Endothelial cell of umbilical vein (primary cell): ENCODE measurements around the gene RAPGEF4. TPM values are rescaled to one million over a fixed set of nuclear protein-coding genes. Genes with fewer than 3 reads are reported as not detected.
A peak's percentile ranks its signal among the peaks of the same experiment; 100 is the strongest.

Source experiments
- BruUV-seq: library from RNA; stranded (reverse); fragments of 400-500 nt; replicated peaks from 2 replicates; lab custom pipeline; 2021; lab: Mats Ljungman, UMichigan
- CTCF ChIA-PET: fragments of 300-600, 350-600 bp; sonication (Branson Sonifier 250); formaldehyde crosslinking; loops from one replicate; lab custom pipeline; 2021; ENCODE audit warnings: antibody characterized with exemption, inconsistent platforms; lab: Charles Lee
- POLR2A ChIA-PET: fragments of 300-600, 350-600 bp; sonication (Branson Sonifier 250); formaldehyde crosslinking; loops from one replicate; lab custom pipeline; 2021; ENCODE audit warnings: antibody characterized with exemption, inconsistent platforms; lab: Charles Lee
- DNase-seq: peaks from one replicate; pipeline ENCODE4 v3.0.0-alpha.2; 2011; ENCODE audit warnings: low read depth, low spot score
- FAIRE-seq: peaks from 2 replicates; lab custom pipeline; 2011; peaks lifted over from hg19 to GRCh38; lab: Jason Lieb, UNC
- H2AFZ ChIP-seq: 2 replicates; pipeline ENCODE4 v1.6.0; 2012; ENCODE audit warnings: low read depth, low read length, control low read depth, inconsistent platforms
- H3K27ac ChIP-seq: 2 replicates; pipeline ENCODE4 v1.5.1; 2011; ENCODE audit warnings: low read depth, mild to moderate bottlenecking, control low read depth, low read length, moderate library complexity; ENCODE audit not compliant: insufficient read depth
- H3K27me3 ChIP-seq, 2 experiments: 2 replicates each; pipeline versions ENCODE4 v1.6.0 to v1.6.1; 2011; ENCODE audit warnings: low read length in 2 of 2, mixed read lengths in 1 of 2; ENCODE audit not compliant: control insufficient read depth in 2 of 2, insufficient read depth in 2 of 2
- H3K36me3 ChIP-seq, 2 experiments: 2 replicates in 1 of 2; 3 replicates in 1 of 2; pipeline ENCODE4 v1.5.1; 2011; ENCODE audit warnings: low read length in 2 of 2, mild to moderate bottlenecking in 1 of 2, moderate library complexity in 1 of 2; ENCODE audit not compliant: control insufficient read depth in 2 of 2, insufficient read depth in 2 of 2; ENCODE audit errors: extremely low read depth in 1 of 2
- H3K4me1 ChIP-seq: 3 replicates; pipeline ENCODE4 v1.5.1; 2011; ENCODE audit warnings: mild to moderate bottlenecking, low read length; ENCODE audit not compliant: control insufficient read depth, insufficient read depth; ENCODE audit errors: extremely low read depth
- H3K4me2 ChIP-seq: 2 replicates; pipeline ENCODE4 v1.6.1; 2011; ENCODE audit warnings: low read length, control low read depth, mixed read lengths; ENCODE audit not compliant: insufficient read depth
- H3K4me3 ChIP-seq, 3 experiments: fragments of 200-600 bp in 1 of 3; sonication (generic), shearing (Covaris generic) in 1 of 3; replicated peaks in 1 of 3; 2 replicates each; pipeline ENCODE4 v1.5.1; 2011 to 2016; ENCODE audit warnings: control low read depth in 3 of 3, low read length in 3 of 3, mild to moderate bottlenecking in 2 of 3, inconsistent platforms in 1 of 3, low read depth in 1 of 3, moderate library complexity in 1 of 3; ENCODE audit not compliant: insufficient read depth in 1 of 3
- H3K79me2 ChIP-seq: 2 replicates; pipeline ENCODE4 v1.6.0; 2012; ENCODE audit warnings: low read length, inconsistent platforms; ENCODE audit not compliant: control insufficient read depth, insufficient read depth
- H3K9ac ChIP-seq: replicated peaks from 2 replicates; pipeline ENCODE3; 2011; ENCODE audit warnings: low read length, control low read depth; ENCODE audit not compliant: insufficient read depth; ENCODE audit errors: extremely low read depth
- H3K9me1 ChIP-seq: replicated peaks from 3 replicates; pipeline ENCODE4 v1.6.0; 2011; ENCODE audit warnings: mild to moderate bottlenecking, low read length; ENCODE audit not compliant: control insufficient read depth, insufficient read depth; ENCODE audit errors: extremely low read depth
- H3K9me3 ChIP-seq: replicated peaks from 2 replicates; pipeline ENCODE4 v1.5.1; 2012; ENCODE audit warnings: low read length, inconsistent platforms; ENCODE audit not compliant: control insufficient read depth, insufficient read depth
- H4K20me1 ChIP-seq: replicated peaks from 2 replicates; pipeline ENCODE3; 2011; ENCODE audit warnings: mild to moderate bottlenecking, low read length; ENCODE audit not compliant: control insufficient read depth, insufficient read depth; ENCODE audit errors: extremely low read depth
- EZH2 ChIP-seq: IDR thresholded peaks from 2 replicates; pipeline ENCODE4 v1.6.1; 2012; ENCODE audit warnings: borderline replicate concordance, low read depth, mild to moderate bottlenecking, moderate library complexity, low read length, inconsistent platforms; ENCODE audit not compliant: severe bottlenecking
- FOS ChIP-seq: IDR thresholded peaks from 2 replicates; pipeline ENCODE4 v1.6.1; 2011; ENCODE audit warnings: mild to moderate bottlenecking, low read length, moderate library complexity, borderline replicate concordance; ENCODE audit not compliant: insufficient read depth
- GATA2 ChIP-seq: IDR thresholded peaks from 2 replicates; pipeline ENCODE4 v1.7.0; 2011; ENCODE audit warnings: low read depth, mild to moderate bottlenecking, moderate library complexity, mixed read lengths, low read length; ENCODE audit not compliant: insufficient read length, insufficient read depth
- JUN ChIP-seq: IDR thresholded peaks from 2 replicates; pipeline ENCODE4 v1.6.1; 2011; ENCODE audit warnings: borderline replicate concordance, low read depth; ENCODE audit not compliant: insufficient read length, insufficient read depth
- MYC ChIP-seq: IDR thresholded peaks from one replicate; pipeline ENCODE4 v1.6.1; 2011; ENCODE audit warnings: mild to moderate bottlenecking, low read depth, low read length
- POLR2A ChIP-seq: IDR thresholded peaks from 2 replicates; pipeline ENCODE4 v1.6.1; 2012; ENCODE audit warnings: low read depth, mild to moderate bottlenecking, control low read depth, low read length
- POLR2AphosphoS5 ChIP-seq: IDR thresholded peaks from 2 replicates; pipeline ENCODE4 v1.6.1; 2012; ENCODE audit warnings: low read depth, mild to moderate bottlenecking, control low read depth, low read length, moderate library complexity; ENCODE audit not compliant: insufficient read depth
- dilution Hi-C: fragments of 300-500 bp; cut with MboI; formaldehyde crosslinking; loops from one replicate; pipeline ENCODE4 v1.15.0; 2019; ENCODE audit warnings: low sequenced_read_pairs; ENCODE audit not compliant: extremely low pct_ligation_motif_present
- intact Hi-C: fragments of 100-400 bp; cut with micrococcal nuclease; formaldehyde crosslinking; loops from one replicate; pipeline ENCODE4 v1.10.0; 2022
- polyA plus RNA-seq, 4 experiments: library from polyadenylated mRNA; depleted of rRNA in 3 of 4; stranded (reverse) in 3 of 4; unstranded in 1 of 4; fragments of >200 nt; gene quantifications; 2 replicates each; pipeline versions ENCODE4 v1.2.1 to v1.2.3, GENCODE V29; 2011 to 2012; ENCODE audit warnings: missing spikeins in 1 of 4
- total RNA-seq: library from RNA; stranded (reverse); gene quantifications from 2 replicates; pipeline ENCODE4 v1.2.3, GENCODE V29; 2021
- TF ChIP-seq, protein P1 (sequence below): IDR thresholded peaks from 2 replicates; pipeline ENCODE4 v1.6.1; 2011; ENCODE audit not compliant: insufficient read depth, insufficient read length
- TF ChIP-seq, protein P2 (sequence below), 2 donors: IDR thresholded peaks; 1 replicate in 1 of 2; 2 replicates in 1 of 2; pipeline ENCODE4 v1.5.1; 2011; ENCODE audit warnings: low read length in 2 of 2, mild to moderate bottlenecking in 2 of 2, moderate library complexity in 2 of 2, control low read depth in 1 of 2, inconsistent platforms in 1 of 2, low read depth in 1 of 2; ENCODE audit not compliant: insufficient read depth in 1 of 2; ENCODE audit errors: extremely low read depth in 1 of 2

RAPGEF4 gene
- total and polyA plus RNA-seq, 2 donors (not counting 3 experiments of a cell fraction or from before 2014, with no cell fraction given) = 7.2 to 9.2 TPM

DNA sequence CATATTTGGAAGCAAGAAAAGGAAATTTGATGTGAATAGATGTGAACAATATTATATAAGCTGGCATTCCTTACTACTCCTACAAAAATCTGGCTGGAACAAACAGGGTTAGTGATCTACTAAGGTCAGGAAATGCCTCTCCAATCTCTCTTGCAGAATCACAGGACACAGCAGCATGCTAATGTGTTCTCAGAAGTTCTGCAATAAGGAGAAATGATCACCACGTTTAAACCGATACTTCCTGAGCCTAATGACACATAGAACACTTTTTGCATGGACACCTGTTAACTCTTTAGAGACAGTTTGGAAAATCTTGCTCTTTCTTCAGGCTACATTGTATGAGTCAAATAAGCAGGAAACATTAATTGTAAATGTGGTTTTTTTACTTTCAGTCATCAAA, 250.4 kb downstream of the RAPGEF4 start:
- FAIRE-seq = peak; percentile 89
- H3K27ac ChIP-seq = peak overlapping the region; percentile 0
- BruUV-seq = no TSS peak

More for the DNA sequence above, 250.4 kb downstream of the RAPGEF4 start:
- Histone ChIP-seq H3K27me3 (no peaks in the 10 kb centered on the region), H3K9me3 (no peaks in the 10 kb centered on the region), H3K36me3 (peaks cover 0 to 5% of the 10 kb centered on the region in 2 experiments), H3K79me2 (no peaks in the 10 kb centered on the region), H3K9me1 (no peaks in the 10 kb centered on the region), H3K4me3 (no peak overlapping the region), H3K4me1 (peaks cover 12% of the 10 kb centered on the region), H3K9ac (peak overlapping the region; percentile 2), H2AFZ (no peak overlapping the region), H3K4me2 (peak overlapping the region; percentile 52), H4K20me1 (no peaks in the 10 kb centered on the region)
- ChIA-PET POLR2A (no interaction called here), CTCF (interaction anchor here (1.0 to 3.9 kb wide), 9 partner anchors 10 to 224 kb away, joined by 3 to 30 read pairs (median 3); no protein-coding TSS in a partner anchor)
- TF ChIP-seq POLR2AphosphoS5 = no peak
- TF ChIP-seq POLR2A = no peak
- no peak for TF ChIP-seq GATA2
- no peak for TF ChIP-seq JUN
- TF ChIP-seq FOS = no peak
- TF ChIP-seq, protein P1, sequence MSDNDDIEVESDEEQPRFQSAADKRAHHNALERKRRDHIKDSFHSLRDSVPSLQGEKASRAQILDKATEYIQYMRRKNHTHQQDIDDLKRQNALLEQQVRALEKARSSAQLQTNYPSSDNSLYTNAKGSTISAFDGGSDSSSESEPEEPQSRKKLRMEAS = no peak
- TF ChIP-seq EZH2 = no peak
- no peak for TF ChIP-seq MYC
- TF ChIP-seq, protein P2, sequence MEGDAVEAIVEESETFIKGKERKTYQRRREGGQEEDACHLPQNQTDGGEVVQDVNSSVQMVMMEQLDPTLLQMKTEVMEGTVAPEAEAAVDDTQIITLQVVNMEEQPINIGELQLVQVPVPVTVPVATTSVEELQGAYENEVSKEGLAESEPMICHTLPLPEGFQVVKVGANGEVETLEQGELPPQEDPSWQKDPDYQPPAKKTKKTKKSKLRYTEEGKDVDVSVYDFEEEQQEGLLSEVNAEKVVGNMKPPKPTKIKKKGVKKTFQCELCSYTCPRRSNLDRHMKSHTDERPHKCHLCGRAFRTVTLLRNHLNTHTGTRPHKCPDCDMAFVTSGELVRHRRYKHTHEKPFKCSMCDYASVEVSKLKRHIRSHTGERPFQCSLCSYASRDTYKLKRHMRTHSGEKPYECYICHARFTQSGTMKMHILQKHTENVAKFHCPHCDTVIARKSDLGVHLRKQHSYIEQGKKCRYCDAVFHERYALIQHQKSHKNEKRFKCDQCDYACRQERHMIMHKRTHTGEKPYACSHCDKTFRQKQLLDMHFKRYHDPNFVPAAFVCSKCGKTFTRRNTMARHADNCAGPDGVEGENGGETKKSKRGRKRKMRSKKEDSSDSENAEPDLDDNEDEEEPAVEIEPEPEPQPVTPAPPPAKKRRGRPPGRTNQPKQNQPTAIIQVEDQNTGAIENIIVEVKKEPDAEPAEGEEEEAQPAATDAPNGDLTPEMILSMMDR (IDR thresholded peaks at IDR 0.05; ENCODE audit: extremely low read depth in 1 of 2, insufficient read depth in 1 of 2, low read depth in 1 of 2, low read length in 2 of 2) = no peak
- intact Hi-C loops (no loop called here), dilution Hi-C loops (no loop called here)
- peak; percentile 61 for DNase-seq
